Liver (tissue), 3 donors: ENCODE data around the gene NEK10.
A peak's percentile ranks its signal among the peaks of the same experiment; 100 is the strongest.

Experiments used
- CTCF ChIP-seq: fragments of 150-350 bp; IDR thresholded peaks from 2 replicates; pipeline ENCODE4 v1.5.1; 2017; ENCODE audit warnings: improper control_type of control experiment, low read depth, low read length; ENCODE audit not compliant: missing input control
- RAD21 ChIP-seq, 2 donors: IDR thresholded peaks; 2 replicates each; pipeline ENCODE4 v1.6.1; 2016; ENCODE audit warnings: antibody characterized with exemption in 2 of 2, mild to moderate bottlenecking in 2 of 2
- REST ChIP-seq: IDR thresholded peaks from 2 replicates; pipeline ENCODE4 v1.6.1; 2016; ENCODE audit warnings: antibody characterized with exemption, mild to moderate bottlenecking
- SP1 ChIP-seq: IDR thresholded peaks from 2 replicates; pipeline ENCODE4 v1.6.1; 2018; ENCODE audit warnings: antibody characterized with exemption, mild to moderate bottlenecking
- TAF1 ChIP-seq: conservative IDR thresholded peaks from 2 replicates; pipeline ENCODE4 v1.6.1; 2016; ENCODE audit warnings: antibody characterized with exemption, mild to moderate bottlenecking
- YY1 ChIP-seq: IDR thresholded peaks from 2 replicates; pipeline ENCODE4 v1.6.1; 2016; ENCODE audit warnings: antibody characterized with exemption, mild to moderate bottlenecking
- donor health status: healthy.
- donor health status: healthy.

GRCh38 chr3:27134171-27134796 lies 234.9 kb downstream of the NEK10 start:
- TF ChIP-seq TAF1 (no peak), YY1 (no peak), CTCF (peak; percentile 93), REST (no peak), SP1 (no peak), RAD21 (IDR thresholded peaks at IDR 0.05) (peak; percentile 94 to 96)
